GM23248 (cell line): ENCODE results near the gene SPAG9. TPM values are rescaled to one million over a fixed set of nuclear protein-coding genes. Genes with fewer than 3 reads are reported as not detected.

Source experiments
- DNase-seq: peaks from one replicate; pipeline ENCODE4 v3.0.0-alpha.2; 2015
- H2AFZ ChIP-seq: fragments of 200-600 bp; sonication (generic); 2 replicates; pipeline ENCODE4 v1.6.1; 2016; ENCODE audit warnings: antibody characterized with exemption
- H3F3A ChIP-seq: fragments of 200-600 bp; sonication (generic); 2 replicates; pipeline ENCODE4 v1.6.1; 2016; ENCODE audit warnings: mild to moderate bottlenecking, antibody characterized with exemption, mixed run types; ENCODE audit not compliant: insufficient read depth
- H3K27ac ChIP-seq: fragments of 200-600 bp; sonication (generic); 2 replicates; pipeline ENCODE4 v1.5.1; 2016; ENCODE audit warnings: mild to moderate bottlenecking
- H3K27me3 ChIP-seq: fragments of 200-600 bp; sonication (generic); replicated peaks from 2 replicates; pipeline ENCODE4 v1.6.1; 2016; ENCODE audit warnings: mild to moderate bottlenecking; ENCODE audit not compliant: insufficient read depth
- H3K36me3 ChIP-seq: fragments of 200-600 bp; sonication (generic); 2 replicates; pipeline ENCODE4 v1.6.1; 2016; ENCODE audit warnings: low read depth, mild to moderate bottlenecking
- H3K4me1 ChIP-seq: fragments of 200-600 bp; sonication (generic); 2 replicates; pipeline ENCODE4 v1.6.1; 2016; ENCODE audit warnings: mild to moderate bottlenecking; ENCODE audit not compliant: insufficient read depth
- H3K4me2 ChIP-seq: fragments of 200-600 bp; sonication (generic); one replicate; pipeline ENCODE4 v1.6.1; 2016; ENCODE audit warnings: mild to moderate bottlenecking; ENCODE audit not compliant: unreplicated experiment
- H3K4me3 ChIP-seq: fragments of 200-600 bp; sonication (generic); 2 replicates; pipeline ENCODE4 v1.5.1; 2016; ENCODE audit warnings: mild to moderate bottlenecking
- H3K79me2 ChIP-seq: fragments of 200-600 bp; sonication (generic); 2 replicates; pipeline ENCODE4 v1.6.1; 2016; ENCODE audit warnings: mild to moderate bottlenecking; ENCODE audit not compliant: insufficient read depth
- H3K9ac ChIP-seq: fragments of 200-600 bp; sonication (generic); 2 replicates; pipeline ENCODE4 v1.6.1; 2016; ENCODE audit warnings: mild to moderate bottlenecking
- H3K9me2 ChIP-seq: fragments of 200-600 bp; sonication (generic); 2 replicates; pipeline ENCODE4 v1.6.1; 2016; ENCODE audit warnings: mixed run types, mild to moderate bottlenecking, moderate library complexity; ENCODE audit not compliant: insufficient read depth
- H3K9me3 ChIP-seq: fragments of 200-600 bp; sonication (generic); one replicate; pipeline ENCODE4 v1.6.1; 2017; ENCODE audit warnings: low read depth
- H4K20me1 ChIP-seq: fragments of 200-600 bp; sonication (generic); 2 replicates; pipeline ENCODE4 v1.6.0; 2016; ENCODE audit not compliant: insufficient read depth
- EZH2 ChIP-seq: fragments of 200-600 bp; sonication (generic); IDR thresholded peaks from 2 replicates; pipeline ENCODE4 v1.6.1; 2018; ENCODE audit warnings: antibody characterized with exemption, mild to moderate bottlenecking; ENCODE audit not compliant: insufficient read depth, poor library complexity, severe bottlenecking
- EZH2phosphoT487 ChIP-seq: fragments of 200-600 bp; sonication (generic); IDR thresholded peaks from 2 replicates; pipeline ENCODE4 v1.6.1; 2018; ENCODE audit warnings: antibody characterized with exemption, moderate library complexity, mild to moderate bottlenecking, low read depth; ENCODE audit not compliant: insufficient read depth
- WGBS, 2 experiments: methylation state at CpG; one replicate each; pipeline ENCODE4 v1.1.6; 2015 to 2017; ENCODE audit warnings: low lambda C conversion rate in 2 of 2, low coverage in 1 of 2; ENCODE audit errors: missing lambda C conversion rate in 2 of 2; 5-methylcytosine and 5-hydroxymethylcytosine counted together
- in situ Hi-C: fragments of 300-500 bp; cut with MboI; formaldehyde crosslinking; loops from 2 replicates; pipeline ENCODE4 v1.15.0; 2020
- polyA plus RNA-seq: library from polyadenylated mRNA; unstranded; fragments of >200 nt; fragmentation: Nextera tagmentation; extraction: Ambion mirVana; gene quantifications from 2 replicates; pipeline ENCODE4 v1.2.1, GENCODE V29; 2016
- total RNA-seq: library from RNA; depleted of rRNA; stranded (reverse); fragments of >200 nt; shearing (Covaris generic); gene quantifications from 2 replicates; pipeline ENCODE4 v1.2.3, GENCODE V29; 2014

Gene SPAG9
- total and polyA plus RNA-seq, 2 experiments from 2014 or later: 21.5 to 58.8 TPM

- Histone ChIP-seq H3K4me1 (peaks cover 25% of the 10 kb centered on the region), H3K79me2 (no peaks in the 10 kb centered on the region), H2AFZ (no peak overlapping the region), H3K36me3 (no peaks in the 10 kb centered on the region), H3K4me2 (no peak overlapping the region), H3K27me3 (no peaks in the 10 kb centered on the region), H3K9me3 (no peaks in the 10 kb centered on the region), H3F3A (peaks cover 5% of the 10 kb centered on the region; the same call in 1 of the 2 replicates), H3K27ac (no peak overlapping the region), H3K4me3 (no peak overlapping the region), H4K20me1 (no peaks in the 10 kb centered on the region), H3K9me2 (no peaks in the 10 kb centered on the region), H3K9ac (no peak overlapping the region)
- in situ Hi-C loops: loop anchor here (5.0 to 25.0 kb wide), 3 partner anchors 92 to 442 kb away; partner anchors contain the start of gene MYCBPAP
- no peak for DNase-seq
- 88 to 96% methylated on average over 7 to 8 of the region's 8 CpGs for WGBS, 2 experiments
- TF ChIP-seq EZH2phosphoT487 (no peak), EZH2 (no peak)
Measured at GRCh38 chr17:50954641-50955121, 166.0 kb downstream of the SPAG9 start.

GRCh38 chr17:50953831-50954601 lies 166.7 kb downstream of the SPAG9 start:
- Histone ChIP-seq H3F3A (peaks cover 5% of the 10 kb centered on the region; the same call in 1 of the 2 replicates), H4K20me1 (no peaks in the 10 kb centered on the region), H3K4me1 (peaks cover 30% of the 10 kb centered on the region), H2AFZ (no peak overlapping the region), H3K27ac (no peak overlapping the region), H3K9me2 (no peaks in the 10 kb centered on the region), H3K9ac (no peak overlapping the region), H3K36me3 (no peaks in the 10 kb centered on the region), H3K27me3 (no peaks in the 10 kb centered on the region), H3K4me3 (no peak overlapping the region), H3K9me3 (no peaks in the 10 kb centered on the region), H3K79me2 (no peaks in the 10 kb centered on the region), H3K4me2 (no peak overlapping the region)
- in situ Hi-C loops: loop anchor here (10.0 to 25.0 kb wide), 2 partner anchors 169 to 442 kb away; partner anchors contain the start of gene MYCBPAP
- DNase-seq: peak; percentile 34
- TF ChIP-seq EZH2phosphoT487 (no peak), EZH2 (no peak)
- 66 to 70% methylated on average over 15 to 17 of the region's 17 CpGs for WGBS, 2 experiments

DNA sequence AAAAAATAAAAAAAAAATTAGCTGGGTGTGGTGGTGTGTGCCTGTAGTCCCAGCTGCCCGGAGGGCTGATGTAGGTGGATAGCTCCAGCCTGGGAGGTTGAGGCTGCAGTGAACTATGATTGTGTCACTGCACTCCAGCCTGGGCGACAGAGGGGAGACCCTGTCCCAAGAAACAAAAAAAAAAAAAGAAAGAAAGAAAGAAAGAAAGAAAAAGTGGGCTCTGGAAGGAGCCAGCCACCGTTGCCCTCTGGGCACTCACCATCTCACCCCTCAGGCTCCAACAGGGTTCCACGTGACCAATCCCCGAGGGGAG lies 167.2 kb downstream of the SPAG9 start:
- H3K4me3 ChIP-seq: no peak overlapping the region
- H2AFZ ChIP-seq: no peak overlapping the region

DNA sequence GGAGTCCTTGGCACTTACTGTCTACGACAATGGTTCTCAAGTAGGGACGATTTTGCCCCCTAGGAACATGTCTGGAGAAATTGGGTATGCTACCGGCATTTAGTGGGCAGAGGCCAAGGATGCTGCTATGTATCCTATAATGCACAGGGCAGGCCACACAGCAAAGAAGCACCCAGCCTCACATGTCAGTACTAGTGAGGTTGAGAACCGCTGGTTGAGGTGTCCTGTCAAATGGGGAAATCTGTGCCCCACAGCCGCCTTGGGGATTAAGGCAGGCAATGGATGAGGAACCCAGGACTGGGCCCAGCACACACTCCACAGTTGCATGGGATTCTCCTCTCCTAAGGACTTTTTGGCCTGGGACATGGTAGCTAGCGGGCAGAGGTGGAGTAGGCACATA lies 167.8 kb downstream of the SPAG9 start:
- H3K27ac ChIP-seq: no peak overlapping the region
- H2AFZ ChIP-seq: no peak overlapping the region
- no peaks in the 10 kb centered on the region for H3K9me2 ChIP-seq
- no peaks in the 10 kb centered on the region for H3K27me3 ChIP-seq
- 79 to 80% methylated on average over 6 of the region's 6 CpGs for WGBS, 2 experiments
- H3K4me1 ChIP-seq: peaks cover 30% of the 10 kb centered on the region
- no peaks in the 10 kb centered on the region for H3K79me2 ChIP-seq
- H4K20me1 ChIP-seq: no peaks in the 10 kb centered on the region
- no peaks in the 10 kb centered on the region for H3K9me3 ChIP-seq
- no peaks in the 10 kb centered on the region for H3K36me3 ChIP-seq
- H3K4me3 ChIP-seq: no peak overlapping the region
- H3K4me2 ChIP-seq: no peak overlapping the region
- TF ChIP-seq EZH2 (no peak), EZH2phosphoT487 (no peak)
- H3F3A ChIP-seq: peaks cover 8% of the 10 kb centered on the region; the same call in 1 of the 2 replicates
- in situ Hi-C loops: loop anchor here (10.0 to 25.0 kb wide), 2 partner anchors 168 to 441 kb away; partner anchors contain the start of gene MYCBPAP
- H3K9ac ChIP-seq: no peak overlapping the region
- DNase-seq: no peak

More for the DNA sequence above, 167.2 kb downstream of the SPAG9 start:
- H3K36me3 ChIP-seq: no peaks in the 10 kb centered on the region
- no peak for DNase-seq
- no peak overlapping the region for H3K27ac ChIP-seq
- peaks cover 30% of the 10 kb centered on the region for H3K4me1 ChIP-seq
- no peak overlapping the region for H3K9ac ChIP-seq
- no peaks in the 10 kb centered on the region for H3K27me3 ChIP-seq
- no peaks in the 10 kb centered on the region for H3K79me2 ChIP-seq
- H3F3A ChIP-seq: peaks cover 5% of the 10 kb centered on the region; the same call in 1 of the 2 replicates
- WGBS, 2 experiments: 83 to 89% methylated on average over 5 of the region's 5 CpGs
- no peak for TF ChIP-seq EZH2
- no peak for TF ChIP-seq EZH2phosphoT487
- no peak overlapping the region for H3K4me2 ChIP-seq
- H3K9me2 ChIP-seq: no peaks in the 10 kb centered on the region
- H3K9me3 ChIP-seq: no peaks in the 10 kb centered on the region
- in situ Hi-C loops: loop anchor here (10.0 to 25.0 kb wide), 2 partner anchors 169 to 441 kb away; partner anchors contain the start of gene MYCBPAP
- no peaks in the 10 kb centered on the region for H4K20me1 ChIP-seq
